NCI-H748 treated with DMSO at 0.1 percent for 48 hours (cell line): Measurements from ENCODE around the gene GAS6.
"Not testable (repeated sequence)": the region's sequence is repeated elsewhere in the genome, so short reads cannot be mapped to it uniquely, and the experiment has no call there.

ENCODE experiments used
- DNase-seq: peaks from one replicate; lab custom pipeline; 2025; lab: John Stamatoyannopoulos, UW

Gene GAS6

DNA sequence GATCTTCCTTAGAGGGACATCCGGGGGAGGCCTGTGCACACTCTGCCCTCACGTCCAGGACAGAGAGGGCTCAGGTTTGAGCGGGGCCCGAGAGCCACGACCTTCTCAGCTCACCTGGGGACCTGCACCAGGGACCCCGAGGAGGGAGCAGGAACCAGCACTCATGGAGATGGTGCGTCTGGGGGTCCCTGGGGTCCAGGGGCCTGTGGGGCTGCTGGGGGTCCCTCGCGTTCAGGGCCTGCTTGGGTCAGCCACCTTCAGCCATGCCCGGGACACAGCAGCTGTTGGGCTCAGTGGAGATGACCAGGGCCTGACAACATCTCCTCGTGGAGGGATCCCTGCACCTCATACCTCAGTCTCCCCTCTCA is 57.8 kb downstream of the GAS6 start:
- no peak for DNase-seq

DNA sequence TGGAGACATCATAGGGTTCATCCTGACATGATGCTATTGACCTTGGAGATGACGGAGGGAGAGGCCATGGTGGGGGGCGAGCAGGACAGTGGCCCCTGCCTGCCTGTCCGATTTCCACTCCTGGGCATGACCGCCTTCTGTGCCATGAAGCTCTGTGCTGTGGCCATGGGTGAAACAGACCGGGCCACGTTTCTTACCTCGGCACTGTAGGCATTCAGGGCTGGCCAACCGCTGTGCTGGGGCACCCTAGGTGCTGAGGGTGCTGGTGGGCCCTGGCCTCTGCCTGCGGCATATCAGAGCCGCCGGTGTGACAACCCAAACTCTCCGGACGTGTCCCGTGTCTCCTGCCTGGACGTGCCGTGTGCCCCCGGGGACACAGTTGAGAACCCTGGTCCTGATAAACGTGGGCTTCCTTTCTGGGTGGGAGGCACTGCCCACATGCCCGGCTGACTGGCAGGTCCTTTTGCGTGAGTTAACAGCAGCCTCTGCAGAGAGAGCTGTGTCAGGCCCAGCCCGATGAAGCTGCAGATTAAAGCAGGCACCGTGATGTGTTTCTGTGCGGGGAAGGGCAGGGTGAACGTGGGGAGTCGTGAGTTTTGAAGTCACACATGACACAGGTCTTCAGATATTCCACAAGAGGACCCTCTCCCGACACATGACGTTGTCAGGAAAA is 58.3 kb downstream of the GAS6 start:
- DNase-seq, result no peak

DNA sequence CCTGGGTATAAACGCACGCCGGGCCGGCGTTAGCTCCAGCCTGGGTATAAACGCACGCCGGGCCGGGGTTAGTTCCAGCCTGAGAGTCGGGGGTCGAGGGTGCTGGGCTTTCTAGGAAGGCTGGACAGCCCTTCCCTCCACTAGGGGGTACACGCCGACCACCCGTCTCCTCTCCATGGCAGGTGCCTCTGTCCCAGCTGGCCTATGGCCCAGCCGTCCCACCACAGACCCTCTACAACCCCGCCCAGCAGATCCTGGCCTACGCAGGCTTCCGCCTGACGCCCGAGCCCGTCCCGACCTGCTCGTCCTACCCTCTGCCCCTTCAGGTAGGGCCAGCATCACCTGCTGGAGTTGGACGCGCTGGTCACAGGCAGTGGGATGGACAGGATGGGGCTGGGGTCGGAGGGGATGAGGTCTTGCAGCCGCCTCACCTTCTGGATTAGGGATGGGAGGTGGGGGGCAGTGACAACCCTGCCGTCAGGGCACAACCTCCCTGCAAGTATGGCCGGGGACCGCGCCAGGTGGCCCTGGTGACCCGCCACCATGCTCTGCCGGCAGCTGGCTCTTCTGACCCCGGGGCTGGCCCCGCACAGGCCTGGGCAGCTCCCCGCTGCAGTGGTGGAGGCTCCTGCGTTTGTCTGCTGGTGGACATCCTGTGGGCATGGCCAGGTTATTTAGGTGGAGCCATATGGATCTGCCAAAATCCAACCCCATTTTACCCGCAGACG is 59.0 kb downstream of the GAS6 start:
- DNase-seq, result no peak

DNA sequence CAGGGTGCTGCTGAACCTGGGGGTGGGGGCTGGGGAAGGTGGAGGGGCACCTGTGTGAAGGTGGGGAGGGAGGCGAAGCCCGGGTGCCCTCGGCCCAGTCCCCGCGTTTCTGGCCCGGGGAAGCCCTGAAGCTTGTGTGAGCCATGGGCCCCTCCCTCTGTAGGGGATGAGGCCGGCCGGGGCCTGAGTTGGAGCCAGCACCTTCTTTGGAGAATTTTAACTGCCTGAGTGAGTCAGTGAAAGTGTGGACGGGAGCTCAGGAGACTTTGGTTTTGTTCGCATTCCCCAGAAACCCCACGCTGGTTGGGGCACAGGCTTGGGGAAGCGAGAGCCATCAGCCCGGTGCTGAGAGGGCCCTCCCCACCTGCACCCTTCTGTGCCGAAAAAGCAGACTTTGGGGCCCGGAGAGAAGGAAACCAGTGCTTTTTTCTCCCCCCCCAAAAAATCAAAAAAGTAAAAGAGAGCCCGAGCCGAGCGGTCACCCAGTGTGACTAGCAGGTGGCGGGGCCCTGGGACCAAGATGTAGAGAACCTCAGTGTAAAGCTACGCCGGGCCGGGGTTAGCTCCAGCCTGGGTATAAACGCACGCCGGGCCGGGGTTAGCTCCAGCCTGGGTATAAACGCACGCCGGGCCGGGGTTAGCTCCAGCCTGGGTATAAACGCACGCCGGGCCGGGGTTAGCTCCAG is 59.7 kb downstream of the GAS6 start:
- DNase-seq, result no peak

DNA sequence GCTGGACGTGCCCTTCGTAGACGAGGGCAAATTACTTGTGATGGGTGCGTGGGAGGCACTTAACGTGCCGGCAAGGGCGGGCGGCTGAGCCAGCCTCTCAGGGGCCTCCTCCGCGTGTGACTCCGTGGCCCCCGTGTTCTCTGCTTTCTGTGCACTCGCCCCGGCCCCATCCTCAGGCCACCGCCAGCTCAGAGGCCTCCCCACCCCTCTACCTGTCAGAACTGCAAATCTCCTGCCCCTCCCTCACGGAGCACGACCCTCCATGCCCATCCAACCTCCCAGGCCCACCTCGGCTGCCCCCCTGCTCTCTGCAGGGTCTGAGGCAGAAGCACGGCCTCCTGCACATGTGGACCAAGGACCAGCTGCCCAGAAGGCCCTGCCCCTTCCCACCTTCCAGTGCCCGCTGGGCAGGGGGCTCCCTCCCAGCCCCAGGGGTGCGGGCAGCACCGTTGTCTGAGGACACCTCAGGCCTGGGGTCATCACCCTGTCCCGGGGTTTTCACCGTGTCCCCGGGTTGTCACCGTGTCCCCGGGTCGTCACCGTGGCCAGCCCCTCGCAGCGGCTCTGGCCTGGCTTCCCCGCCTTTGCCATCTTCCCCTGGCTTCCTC is 60.4 kb downstream of the GAS6 start:
- DNase-seq, result no peak

DNA sequence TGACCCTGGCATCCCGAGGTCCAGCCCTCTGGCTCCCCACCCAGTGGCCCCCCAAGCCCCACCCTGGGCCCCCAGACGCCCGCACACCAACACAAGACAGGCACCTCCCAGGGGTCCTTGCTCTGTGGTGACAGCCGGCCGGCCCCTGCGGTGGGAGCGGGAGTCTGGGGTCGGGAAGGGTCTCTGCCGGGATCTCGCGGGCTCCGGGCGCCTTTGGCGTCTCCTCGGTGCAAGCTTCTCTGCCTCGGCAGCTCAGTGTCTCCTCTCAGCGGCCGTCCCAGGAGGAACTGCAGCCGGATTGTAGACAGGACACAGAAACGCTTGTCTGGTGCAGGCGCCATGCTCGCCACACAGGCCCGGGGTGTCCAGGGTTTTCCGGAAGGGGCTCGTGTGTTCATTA is 61.1 kb downstream of the GAS6 start:
- DNase-seq, result no peak

DNA sequence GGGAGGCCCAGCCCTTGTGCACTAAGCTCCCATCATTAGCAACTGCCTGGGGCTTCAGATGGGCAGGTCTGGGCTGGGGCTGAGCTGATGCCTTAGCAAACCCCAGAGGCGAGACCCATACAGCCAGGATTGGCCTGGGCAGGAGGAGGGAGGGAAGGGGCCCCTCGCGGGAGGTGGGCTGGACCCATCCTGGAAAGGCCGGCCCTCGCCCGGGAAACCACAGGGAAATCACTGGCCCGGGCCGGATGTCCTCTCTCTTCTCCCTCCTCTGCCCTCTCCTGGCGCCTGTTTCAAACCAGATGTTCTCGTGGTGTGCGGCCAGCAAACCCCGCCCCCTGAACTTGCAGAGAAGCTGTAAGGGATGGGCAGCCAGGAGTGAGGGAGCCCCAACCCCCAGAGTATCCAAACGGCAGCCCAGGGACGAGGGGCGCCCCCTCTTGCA is 61.8 kb downstream of the GAS6 start:
- DNase-seq, result no peak

DNA sequence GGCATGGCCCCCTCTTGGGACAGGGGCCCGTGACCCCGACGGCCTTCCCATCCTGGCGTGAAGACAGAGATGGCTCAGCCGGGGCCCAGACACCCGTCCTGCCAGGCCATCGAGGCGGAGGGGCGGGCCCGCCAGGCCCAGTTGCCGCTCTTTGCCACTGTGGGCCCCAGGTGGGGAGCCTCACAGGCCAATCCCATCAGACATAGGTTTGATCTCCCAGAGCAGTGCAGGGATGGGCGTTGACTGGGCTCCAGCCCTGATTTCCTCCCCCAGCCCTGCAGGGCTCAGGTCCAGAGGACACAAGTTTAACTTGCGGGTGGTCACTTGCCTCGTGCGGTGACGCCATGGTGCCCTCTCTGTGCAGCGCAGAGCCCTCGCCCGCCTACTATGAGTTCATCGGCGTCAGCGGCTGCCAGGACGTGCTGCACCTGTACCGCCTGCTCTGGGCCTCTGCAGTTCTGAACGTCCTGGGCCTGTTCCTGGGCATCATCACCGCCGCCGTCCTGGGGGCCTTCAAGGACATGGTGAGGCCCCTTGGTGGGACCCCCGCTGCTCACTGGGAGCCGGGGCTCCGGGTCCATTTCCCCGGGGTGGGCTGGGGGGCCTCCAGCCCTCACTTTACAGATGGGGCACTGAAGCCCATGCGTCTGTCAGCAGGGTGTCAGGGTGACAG is 62.5 kb downstream of the GAS6 start:
- no peak for DNase-seq

DNA sequence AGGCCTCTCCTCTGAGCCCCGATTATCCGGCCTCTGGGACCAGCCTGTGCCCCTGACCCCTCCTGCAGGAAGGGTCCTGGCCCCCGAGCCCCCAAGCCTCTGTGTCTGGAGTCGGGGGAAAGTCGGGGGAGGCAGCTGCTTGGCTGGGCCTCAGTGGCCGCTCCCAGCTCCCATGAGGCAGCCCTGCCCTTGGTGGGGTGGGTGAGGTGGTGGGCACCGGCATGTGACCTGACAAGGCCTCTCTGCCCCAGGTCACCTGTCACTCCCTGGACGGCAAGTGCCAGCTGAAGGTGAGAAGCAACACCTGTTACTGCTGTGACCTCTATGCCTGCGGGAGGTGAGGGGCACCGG is 63.3 kb downstream of the GAS6 start:
- no peak for DNase-seq

DNA sequence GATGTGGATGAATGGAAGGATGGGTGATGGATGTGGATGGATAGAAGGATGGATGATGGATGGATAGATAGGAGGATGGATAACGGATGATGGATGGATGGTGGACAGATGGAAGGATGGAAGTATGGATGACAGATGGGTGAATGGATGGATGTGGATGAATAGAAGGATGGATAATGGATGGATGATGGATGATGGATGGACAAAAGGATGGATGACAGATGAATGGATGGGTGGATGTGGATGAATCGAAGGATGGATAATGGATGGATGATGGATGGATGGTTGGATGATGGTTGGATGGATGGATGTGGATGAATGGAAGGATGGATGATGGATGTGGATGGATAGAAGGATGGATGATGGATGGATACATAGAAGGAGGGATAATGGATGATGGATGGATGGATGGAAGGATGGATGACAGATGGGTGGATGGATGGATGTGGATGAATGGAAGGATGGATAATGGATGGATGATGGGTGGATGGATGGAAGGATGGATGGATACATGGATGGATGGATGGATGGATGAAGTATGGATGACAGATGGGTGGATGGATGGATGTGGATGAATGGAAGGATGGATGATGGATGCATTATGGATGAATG is 65.6 kb downstream of the GAS6 start:
- DNase-seq, result no peak

DNA sequence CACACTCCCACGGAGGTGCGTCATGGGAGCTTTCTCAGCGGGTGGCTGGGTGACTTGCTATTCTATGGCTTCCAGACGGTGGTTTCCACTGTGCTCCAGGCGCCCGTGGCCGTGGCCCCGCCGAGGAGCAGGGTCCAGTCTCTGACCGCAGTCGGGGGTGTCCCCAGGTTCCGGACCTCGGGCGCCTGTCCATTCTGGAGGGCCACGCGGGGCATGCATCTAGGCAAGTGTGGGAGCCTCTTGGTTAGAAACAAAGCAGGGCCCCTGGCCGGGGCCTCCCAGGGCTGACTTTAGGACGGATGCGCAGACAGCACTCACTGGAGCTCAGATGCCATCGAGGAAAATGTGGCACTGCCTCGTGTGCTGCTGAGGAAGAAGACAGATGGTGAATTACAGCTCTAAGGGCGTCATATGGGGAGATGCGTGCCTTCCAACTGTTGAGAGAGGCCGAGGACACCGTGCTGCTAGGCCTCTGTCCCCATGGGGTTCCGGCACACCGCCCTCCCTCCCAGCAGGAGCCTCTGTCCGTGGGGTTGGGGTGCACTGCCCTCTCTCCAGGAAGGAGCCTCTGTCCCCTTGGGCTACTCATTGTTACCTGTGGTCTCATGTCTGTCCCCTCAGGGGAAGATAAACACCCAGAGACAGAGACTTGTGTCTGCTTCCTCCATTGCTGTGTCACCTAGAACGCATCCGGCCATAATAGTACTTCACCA is 66.8 kb downstream of the GAS6 start:
- DNase-seq, result no peak

DNA sequence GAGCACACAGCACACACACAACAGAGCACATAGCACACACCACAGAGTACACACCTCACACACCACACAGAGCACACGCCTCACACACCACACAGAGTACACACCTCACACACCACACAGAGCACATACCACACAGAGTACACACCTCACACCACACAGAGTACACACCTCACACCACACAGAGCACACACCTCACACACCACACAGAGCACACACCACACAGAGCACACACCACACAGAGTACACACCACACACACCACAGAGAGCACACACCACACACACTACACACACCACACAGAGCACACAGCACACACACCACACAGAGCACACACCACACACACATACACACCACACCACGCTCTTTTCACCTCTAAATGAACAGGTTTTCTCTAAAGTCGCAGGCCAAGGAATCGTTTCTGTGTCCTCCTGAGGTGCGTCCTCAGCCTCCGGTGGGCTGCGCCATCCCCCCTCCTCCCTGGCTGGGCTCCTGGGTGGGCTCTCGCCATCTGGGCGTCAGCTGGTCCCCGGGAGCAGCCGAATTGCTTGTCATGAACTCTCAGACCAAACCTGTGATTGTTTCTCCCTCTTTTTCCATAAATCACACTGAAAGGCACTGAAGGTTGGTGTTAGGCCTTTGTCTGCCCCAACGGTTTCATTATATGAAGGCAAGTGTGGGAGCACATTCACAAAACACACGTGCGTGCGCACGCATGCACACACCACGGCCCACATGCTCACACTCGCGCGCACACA is 67.5 kb downstream of the GAS6 start:
- DNase-seq, result no peak

DNA sequence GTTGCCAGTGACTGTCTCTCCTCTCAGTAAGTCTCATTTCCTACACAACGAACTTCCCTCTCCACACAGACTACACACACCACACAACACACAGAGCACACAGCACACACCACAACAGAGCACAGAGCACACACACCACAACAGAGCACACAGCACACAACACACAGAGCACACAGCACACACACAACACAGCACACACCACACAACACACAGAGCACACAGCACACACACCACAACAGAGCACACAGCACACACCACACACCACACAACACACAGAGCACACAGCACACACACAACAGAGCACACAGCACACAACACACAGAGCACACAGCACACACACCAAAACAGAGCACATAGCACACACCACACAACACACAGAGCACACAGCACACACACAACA is 68.5 kb downstream of the GAS6 start:
- DNase-seq, result not testable (repeated sequence)

DNA sequence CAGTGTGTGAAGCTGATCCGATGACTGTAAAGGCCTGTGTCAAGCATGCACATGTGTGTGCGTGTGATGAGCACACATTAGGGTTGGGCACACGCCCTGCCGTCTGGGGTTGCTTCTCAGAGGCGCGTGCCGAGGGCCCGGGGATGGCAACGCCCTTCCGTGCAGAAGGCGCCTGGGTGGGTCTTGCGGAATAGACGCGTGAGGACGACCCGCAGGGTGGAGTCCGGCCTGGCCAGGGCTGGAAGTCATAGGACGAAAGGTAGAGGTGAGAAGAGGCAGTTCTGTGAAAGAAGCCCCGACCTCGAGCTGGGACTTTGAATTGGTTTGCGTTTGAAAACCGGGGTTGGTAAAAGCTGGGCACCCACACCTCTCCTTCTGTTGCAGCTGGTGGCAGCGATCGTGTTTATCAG is 69.1 kb downstream of the GAS6 start:
- DNase-seq, result no peak

DNA sequence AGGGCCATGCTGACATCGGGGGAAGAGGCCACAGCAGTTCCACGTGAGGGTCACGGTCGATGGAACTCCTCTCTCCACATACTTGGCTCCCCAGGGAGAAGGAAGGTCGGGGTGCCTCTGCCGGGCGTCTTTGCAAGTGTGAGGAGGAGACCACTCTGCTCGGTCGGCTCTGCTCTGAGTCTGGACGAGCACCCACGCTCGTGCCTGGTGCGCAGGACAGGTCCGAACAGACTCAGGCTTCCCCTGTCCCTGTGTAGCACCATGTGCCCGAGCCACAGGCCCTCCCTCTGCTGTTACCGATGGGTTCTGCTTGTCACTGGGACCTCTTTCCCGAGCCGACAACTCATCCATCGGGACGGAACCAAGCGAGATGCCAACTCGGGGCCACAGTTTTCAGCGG is 69.8 kb downstream of the GAS6 start:
- DNase-seq, result no peak

DNA sequence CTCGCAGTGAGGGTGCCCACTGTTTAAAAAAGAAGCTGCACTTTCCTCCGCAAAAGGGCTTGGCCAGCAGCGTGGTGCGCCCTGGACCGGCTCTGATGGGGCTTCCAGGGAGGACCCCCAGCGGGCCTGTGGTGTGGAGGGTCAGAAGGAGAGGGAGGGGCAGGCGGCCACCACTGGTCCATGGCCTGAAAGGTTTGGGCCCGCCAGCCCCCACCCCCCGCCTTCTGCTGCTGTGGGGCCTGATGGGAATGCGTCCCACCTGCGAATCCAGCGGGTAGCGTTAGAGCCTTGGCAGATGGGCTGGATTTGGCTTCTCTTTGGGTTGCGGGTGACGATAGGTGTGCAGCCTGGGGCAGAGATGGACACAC is 70.2 kb downstream of the GAS6 start:
- no peak for DNase-seq

DNA sequence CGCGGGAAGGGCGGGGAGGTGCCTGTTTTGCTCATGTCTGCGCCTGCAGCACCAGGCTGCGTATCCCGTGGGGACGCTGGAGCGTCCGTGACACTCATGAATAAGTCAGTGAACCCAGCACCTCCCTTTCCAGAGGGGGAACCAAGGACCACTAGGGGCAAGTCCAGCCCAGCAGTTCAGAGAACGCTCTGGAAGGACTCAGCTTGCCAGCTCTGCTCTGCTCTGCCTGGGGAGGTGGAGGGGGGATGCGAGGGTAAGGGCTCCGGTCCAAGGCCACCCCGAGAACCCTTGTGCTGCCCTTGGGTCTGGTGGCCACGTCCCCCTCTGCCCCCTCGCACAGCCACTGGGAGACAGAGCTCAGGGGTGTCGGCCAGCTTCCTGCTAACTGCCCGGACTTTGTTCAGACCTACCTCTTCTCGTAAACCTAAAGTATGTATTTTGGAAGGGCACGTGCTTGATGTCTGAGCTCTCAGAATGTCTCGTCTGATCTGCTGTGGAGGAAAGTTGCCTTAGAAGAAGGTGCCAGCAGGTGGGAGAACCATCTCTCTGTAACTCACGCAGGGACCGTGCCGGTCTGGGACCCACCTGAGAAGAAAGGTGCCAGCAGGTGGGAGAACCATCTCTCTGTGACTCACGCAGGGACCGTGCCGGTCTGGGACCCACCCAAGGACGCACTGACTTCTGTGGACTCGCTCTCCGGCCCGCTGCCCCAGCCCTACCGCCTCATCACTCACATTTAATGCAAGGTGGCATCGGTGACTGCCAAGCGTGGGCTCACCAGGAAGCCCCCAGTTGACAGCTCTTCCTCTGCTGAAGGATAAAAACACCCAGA is 70.8 kb downstream of the GAS6 start:
- DNase-seq, result no peak

DNA sequence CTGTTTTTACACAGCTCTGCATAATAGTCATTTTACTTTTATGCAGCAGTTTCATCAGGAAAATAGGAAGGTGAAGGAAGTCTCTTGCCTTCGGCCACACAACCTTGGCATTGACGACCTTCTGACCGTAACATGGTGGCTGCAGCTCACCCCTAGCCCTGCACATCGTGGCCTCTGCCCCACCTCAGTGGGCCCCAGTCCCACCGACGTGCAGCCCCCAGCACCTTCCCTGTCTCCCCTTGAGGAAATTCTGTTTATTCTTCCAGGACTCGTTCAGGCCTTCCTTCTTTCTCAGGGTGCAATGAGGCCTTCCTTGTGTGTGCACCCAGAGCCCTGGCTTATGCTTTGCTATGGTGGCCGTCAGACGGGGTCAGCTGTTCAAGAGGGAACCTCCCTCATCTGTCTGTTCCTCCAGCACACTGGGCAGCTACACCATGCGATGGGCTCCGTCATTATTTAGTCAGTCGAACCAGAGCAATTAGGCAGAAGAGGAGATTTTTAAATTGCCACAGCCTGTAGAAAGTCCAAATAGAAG is 71.6 kb downstream of the GAS6 start:
- no peak for DNase-seq

DNA sequence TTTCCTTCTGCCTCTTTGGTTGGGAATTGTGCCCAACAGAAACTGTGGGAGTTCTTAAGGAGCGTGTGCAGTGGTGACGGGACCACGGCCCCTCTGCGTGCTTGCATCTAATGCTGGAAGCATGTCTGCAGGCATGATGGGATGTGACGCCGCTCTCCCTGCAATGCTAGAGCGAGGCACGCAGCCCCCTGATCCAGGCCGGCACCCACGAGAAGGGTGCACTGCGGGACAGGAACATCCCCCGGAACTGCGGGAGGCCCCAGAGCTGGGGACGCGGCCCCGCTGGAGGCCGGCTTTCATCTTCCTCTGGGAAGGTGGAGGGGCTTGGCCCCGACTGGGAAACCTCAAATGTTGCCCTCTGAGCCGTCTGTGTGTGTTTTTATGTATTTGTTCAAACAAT is 72.1 kb downstream of the GAS6 start:
- no peak for DNase-seq

DNA sequence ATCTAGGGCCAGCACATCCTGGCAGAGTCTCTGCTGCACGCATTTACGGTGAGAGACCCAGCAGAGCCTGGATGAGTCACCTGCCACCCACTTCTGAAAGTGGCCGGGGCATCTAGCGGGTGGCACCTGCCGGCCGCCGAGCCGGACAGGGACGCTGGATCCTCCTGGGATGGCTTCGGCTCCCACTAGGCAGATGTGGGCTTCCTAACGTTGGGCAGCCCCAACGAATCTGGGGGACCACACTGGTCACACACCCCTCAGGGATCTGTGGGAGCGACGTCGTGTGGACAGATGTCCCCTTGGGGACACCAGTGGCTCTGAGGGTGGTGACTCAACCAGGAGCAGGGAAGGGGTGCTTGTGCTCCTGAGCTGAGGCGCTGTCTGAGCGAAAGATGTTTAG is 72.7 kb downstream of the GAS6 start:
- no peak for DNase-seq
